ENCODE measurements around the gene RAPGEF2. TPM values are rescaled to one million over a fixed set of nuclear protein-coding genes. Genes with fewer than 3 reads are reported as not detected.
A peak's percentile ranks its signal among the peaks of the same experiment; 100 is the strongest.

The RAPGEF2 gene
- total RNA-seq, 1 donor = 50.3 TPM

DNA sequence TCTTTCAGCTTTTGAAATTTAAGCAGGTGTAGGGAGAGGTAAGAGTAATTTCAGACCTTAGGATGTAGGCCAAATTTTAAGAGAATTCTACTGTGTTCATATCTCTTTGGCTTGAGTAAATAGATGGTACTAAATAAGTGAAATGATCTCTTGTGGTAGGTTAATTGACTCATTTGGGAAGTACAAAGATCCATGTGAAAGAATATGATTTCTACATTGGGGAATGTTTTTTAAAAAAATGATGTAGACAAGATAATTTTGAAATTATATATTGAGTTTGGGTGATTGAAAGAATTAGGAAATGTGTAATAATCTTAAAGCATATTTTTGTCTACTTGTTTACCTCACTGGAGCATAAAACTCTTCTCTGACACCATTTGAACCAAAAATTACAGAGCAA lies 35.6 kb downstream of the RAPGEF2 start:
- peaks cover 79% of the 10 kb centered on the region for H3K79me2 ChIP-seq (ENCODE audit: insufficient read depth, low read length)
- H2AFZ ChIP-seq (ENCODE audit: low read length) = no peak overlapping the region
- H3K27me3 ChIP-seq (ENCODE audit: insufficient read depth, low read length) = no peaks in the 10 kb centered on the region
- no peaks in the 10 kb centered on the region for H3K36me3 ChIP-seq (ENCODE audit: insufficient read depth, low read length)
- no peak for DNase-seq (ENCODE audit: insufficient read length, low spot score, missing footprints)
- TF ChIP-seq, protein P1, sequence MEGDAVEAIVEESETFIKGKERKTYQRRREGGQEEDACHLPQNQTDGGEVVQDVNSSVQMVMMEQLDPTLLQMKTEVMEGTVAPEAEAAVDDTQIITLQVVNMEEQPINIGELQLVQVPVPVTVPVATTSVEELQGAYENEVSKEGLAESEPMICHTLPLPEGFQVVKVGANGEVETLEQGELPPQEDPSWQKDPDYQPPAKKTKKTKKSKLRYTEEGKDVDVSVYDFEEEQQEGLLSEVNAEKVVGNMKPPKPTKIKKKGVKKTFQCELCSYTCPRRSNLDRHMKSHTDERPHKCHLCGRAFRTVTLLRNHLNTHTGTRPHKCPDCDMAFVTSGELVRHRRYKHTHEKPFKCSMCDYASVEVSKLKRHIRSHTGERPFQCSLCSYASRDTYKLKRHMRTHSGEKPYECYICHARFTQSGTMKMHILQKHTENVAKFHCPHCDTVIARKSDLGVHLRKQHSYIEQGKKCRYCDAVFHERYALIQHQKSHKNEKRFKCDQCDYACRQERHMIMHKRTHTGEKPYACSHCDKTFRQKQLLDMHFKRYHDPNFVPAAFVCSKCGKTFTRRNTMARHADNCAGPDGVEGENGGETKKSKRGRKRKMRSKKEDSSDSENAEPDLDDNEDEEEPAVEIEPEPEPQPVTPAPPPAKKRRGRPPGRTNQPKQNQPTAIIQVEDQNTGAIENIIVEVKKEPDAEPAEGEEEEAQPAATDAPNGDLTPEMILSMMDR (IDR thresholded peaks at IDR 0.05; ENCODE audit: extremely low read depth, low read depth, low read length) = no peak
- no peaks in the 10 kb centered on the region for H3K9me3 ChIP-seq (ENCODE audit: low read depth, low read length)
- H3K4me1 ChIP-seq (ENCODE audit: insufficient read depth, low read length) = peaks cover 13% of the 10 kb centered on the region
- peaks cover 21% of the 10 kb centered on the region for H4K20me1 ChIP-seq (ENCODE audit: insufficient read depth, low read length)
- no peak overlapping the region for H3K4me3 ChIP-seq (ENCODE audit: insufficient read depth, low read length)
- H3K27ac ChIP-seq (ENCODE audit: low read depth, low read length) = no peak overlapping the region
- H3K4me2 ChIP-seq (ENCODE audit: insufficient read depth, low read length) = no peak overlapping the region

DNA sequence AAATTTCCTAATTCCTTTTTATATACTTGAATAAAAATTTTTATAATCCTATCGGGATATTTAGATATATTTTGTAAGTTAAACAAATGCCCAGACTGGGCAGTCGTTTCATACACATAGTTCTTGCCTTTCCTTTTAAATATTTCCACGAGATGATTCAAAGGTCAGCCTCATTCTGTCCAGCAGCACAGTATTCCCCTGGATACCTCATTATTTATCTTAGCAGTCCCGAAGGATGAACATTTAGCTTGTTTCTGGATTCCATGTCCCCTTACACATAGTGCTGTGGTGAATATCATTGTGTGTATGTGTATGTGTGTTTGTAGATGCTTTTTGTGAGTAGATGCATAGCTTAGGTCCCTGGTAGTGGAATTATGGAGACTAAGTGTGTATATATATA lies 38.3 kb downstream of the RAPGEF2 start:
- Histone ChIP-seq H2AFZ (ENCODE audit: low read length) (no peak overlapping the region), H3K9me3 (ENCODE audit: low read depth, low read length) (no peaks in the 10 kb centered on the region), H3K27me3 (ENCODE audit: insufficient read depth, low read length) (no peaks in the 10 kb centered on the region), H3K4me1 (ENCODE audit: insufficient read depth, low read length) (peaks cover 15% of the 10 kb centered on the region), H3K79me2 (ENCODE audit: insufficient read depth, low read length) (peaks cover 79% of the 10 kb centered on the region), H3K4me2 (ENCODE audit: insufficient read depth, low read length) (peak overlapping the region; percentile 25), H3K27ac (ENCODE audit: low read depth, low read length) (peak overlapping the region; percentile 19), H3K36me3 (ENCODE audit: insufficient read depth, low read length) (no peaks in the 10 kb centered on the region), H3K4me3 (ENCODE audit: insufficient read depth, low read length) (no peak overlapping the region), H4K20me1 (ENCODE audit: insufficient read depth, low read length) (peaks cover 37% of the 10 kb centered on the region)
- peak; percentile 62 for DNase-seq (ENCODE audit: insufficient read length, low spot score, missing footprints)
- TF ChIP-seq, protein P1 (IDR thresholded peaks at IDR 0.05; ENCODE audit: extremely low read depth, low read depth, low read length) = no peak

DNA sequence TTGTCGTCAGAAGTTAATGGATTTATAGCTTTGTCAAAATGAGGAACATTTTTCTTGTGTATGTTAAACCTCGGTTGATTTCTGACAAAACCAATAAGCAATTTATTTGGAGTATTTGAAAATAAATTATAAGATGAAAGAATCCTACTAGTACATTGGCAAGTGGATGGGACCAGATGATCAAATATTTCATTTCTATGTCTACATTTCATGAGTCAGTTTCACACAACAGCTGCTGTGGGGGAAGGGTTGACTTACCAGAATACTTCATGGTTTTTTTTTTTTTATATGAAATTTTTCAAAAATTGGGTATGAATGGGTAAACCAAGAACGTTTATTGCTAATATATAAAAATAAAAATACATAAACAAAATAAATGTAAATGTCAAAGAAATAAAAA lies 39.4 kb downstream of the RAPGEF2 start:
- no peak overlapping the region for H2AFZ ChIP-seq (ENCODE audit: low read length)
- no peaks in the 10 kb centered on the region for H3K9me3 ChIP-seq (ENCODE audit: low read depth, low read length)
- H3K4me1 ChIP-seq (ENCODE audit: insufficient read depth, low read length) = peaks cover 19% of the 10 kb centered on the region
- peaks cover 38% of the 10 kb centered on the region for H4K20me1 ChIP-seq (ENCODE audit: insufficient read depth, low read length)
- TF ChIP-seq, protein P1 (IDR thresholded peaks at IDR 0.05; ENCODE audit: extremely low read depth, low read depth, low read length) = no peak
- H3K4me3 ChIP-seq (ENCODE audit: insufficient read depth, low read length) = no peak overlapping the region
- H3K36me3 ChIP-seq (ENCODE audit: insufficient read depth, low read length) = no peaks in the 10 kb centered on the region
- H3K79me2 ChIP-seq (ENCODE audit: insufficient read depth, low read length) = peaks cover 80% of the 10 kb centered on the region
- DNase-seq (ENCODE audit: insufficient read length, low spot score, missing footprints) = no peak
- no peak overlapping the region for H3K4me2 ChIP-seq (ENCODE audit: insufficient read depth, low read length)
- no peak overlapping the region for H3K27ac ChIP-seq (ENCODE audit: low read depth, low read length)
- no peaks in the 10 kb centered on the region for H3K27me3 ChIP-seq (ENCODE audit: insufficient read depth, low read length)

DNA sequence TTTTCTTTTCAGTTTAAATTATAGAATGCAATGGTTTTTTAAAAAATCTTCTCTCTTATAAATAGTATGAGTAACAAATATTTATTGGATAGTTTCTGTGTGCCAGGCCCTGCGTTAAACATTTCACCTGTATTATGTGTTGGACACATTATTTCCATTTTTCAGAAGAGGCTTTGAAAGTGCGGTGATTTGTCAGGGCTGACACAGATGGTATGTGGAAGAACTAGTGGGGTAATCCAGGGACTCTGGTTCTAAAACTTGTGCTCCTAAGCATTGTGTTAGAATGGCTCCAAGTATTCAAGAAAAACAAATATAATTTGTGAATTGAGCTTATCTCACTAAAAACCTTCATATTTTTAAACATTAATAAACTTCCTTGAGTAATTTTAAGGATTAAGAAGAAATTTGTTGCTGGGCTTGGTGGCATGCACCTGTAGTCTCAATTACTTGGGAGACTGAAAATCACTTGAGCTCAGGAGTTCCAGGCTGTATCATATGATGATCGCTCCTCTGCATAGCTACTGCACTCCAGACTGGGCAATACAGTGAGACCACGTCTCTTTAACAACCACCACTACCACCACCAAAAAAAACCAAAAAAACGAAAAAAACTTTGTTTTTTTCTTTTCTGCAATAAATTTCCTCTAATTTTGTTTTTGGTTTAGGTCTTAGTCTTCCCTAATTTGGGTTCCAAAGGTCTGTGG lies 40.0 kb downstream of the RAPGEF2 start:
- Histone ChIP-seq H2AFZ (ENCODE audit: low read length) (no peak overlapping the region), H3K9me3 (ENCODE audit: low read depth, low read length) (no peaks in the 10 kb centered on the region), H3K27ac (ENCODE audit: low read depth, low read length) (no peak overlapping the region), H3K4me3 (ENCODE audit: insufficient read depth, low read length) (no peak overlapping the region), H3K4me2 (ENCODE audit: insufficient read depth, low read length) (no peak overlapping the region), H3K27me3 (ENCODE audit: insufficient read depth, low read length) (no peaks in the 10 kb centered on the region), H3K4me1 (ENCODE audit: insufficient read depth, low read length) (peaks cover 19% of the 10 kb centered on the region), H3K79me2 (ENCODE audit: insufficient read depth, low read length) (peaks cover 80% of the 10 kb centered on the region), H4K20me1 (ENCODE audit: insufficient read depth, low read length) (peaks cover 36% of the 10 kb centered on the region), H3K36me3 (ENCODE audit: insufficient read depth, low read length) (no peaks in the 10 kb centered on the region)
- DNase-seq (ENCODE audit: insufficient read length, low spot score, missing footprints) = no peak
- TF ChIP-seq, protein P1 (IDR thresholded peaks at IDR 0.05; ENCODE audit: extremely low read depth, low read depth, low read length) = no peak

Measured in osteoblast (primary cell).